ENCODE measurements around the gene AJAP1.

GRCh38 chr1:4745560-4745959 is 91.2 kb downstream of the AJAP1 start:
- no peak for TF ChIP-seq SP1 (IDR thresholded peaks at IDR 0.05)
- no peak for TF ChIP-seq SUZ12 (IDR thresholded peaks at IDR 0.05)

Data from HEK293T (cell line).